ENCODE results near the gene HSPBAP1.

DNA sequence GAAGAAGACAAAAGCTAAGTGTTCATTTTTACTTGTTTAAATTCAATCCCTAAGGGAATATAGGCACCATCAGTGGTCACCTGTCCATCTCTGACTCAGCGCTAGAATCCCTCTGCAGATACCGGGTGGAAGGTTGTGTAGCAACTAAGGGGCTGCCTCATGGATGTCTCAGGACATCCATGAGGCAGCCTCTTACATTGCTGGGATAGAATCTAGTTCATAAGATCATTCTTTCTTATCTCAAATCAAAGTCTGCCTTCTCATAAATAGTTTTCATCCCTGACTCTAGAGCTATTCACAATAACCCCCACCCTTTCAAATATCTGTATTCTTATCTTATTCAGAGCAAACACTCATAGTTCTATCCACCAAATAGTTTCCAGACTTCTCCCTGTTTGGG lies 38.1 kb downstream of the HSPBAP1 start:
- TF ChIP-seq, protein P1, sequence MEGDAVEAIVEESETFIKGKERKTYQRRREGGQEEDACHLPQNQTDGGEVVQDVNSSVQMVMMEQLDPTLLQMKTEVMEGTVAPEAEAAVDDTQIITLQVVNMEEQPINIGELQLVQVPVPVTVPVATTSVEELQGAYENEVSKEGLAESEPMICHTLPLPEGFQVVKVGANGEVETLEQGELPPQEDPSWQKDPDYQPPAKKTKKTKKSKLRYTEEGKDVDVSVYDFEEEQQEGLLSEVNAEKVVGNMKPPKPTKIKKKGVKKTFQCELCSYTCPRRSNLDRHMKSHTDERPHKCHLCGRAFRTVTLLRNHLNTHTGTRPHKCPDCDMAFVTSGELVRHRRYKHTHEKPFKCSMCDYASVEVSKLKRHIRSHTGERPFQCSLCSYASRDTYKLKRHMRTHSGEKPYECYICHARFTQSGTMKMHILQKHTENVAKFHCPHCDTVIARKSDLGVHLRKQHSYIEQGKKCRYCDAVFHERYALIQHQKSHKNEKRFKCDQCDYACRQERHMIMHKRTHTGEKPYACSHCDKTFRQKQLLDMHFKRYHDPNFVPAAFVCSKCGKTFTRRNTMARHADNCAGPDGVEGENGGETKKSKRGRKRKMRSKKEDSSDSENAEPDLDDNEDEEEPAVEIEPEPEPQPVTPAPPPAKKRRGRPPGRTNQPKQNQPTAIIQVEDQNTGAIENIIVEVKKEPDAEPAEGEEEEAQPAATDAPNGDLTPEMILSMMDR (IDR thresholded peaks at IDR 0.05; ENCODE audit: low read depth, low read length, poor library complexity, severe bottlenecking): no peak
- no peak for TF ChIP-seq EZH2phosphoT487 (IDR thresholded peaks at IDR 0.05; ENCODE audit: borderline replicate concordance, low read length)
